ENCODE data around the gene SEMA6B. TPM values are rescaled to one million over a fixed set of nuclear protein-coding genes. Genes with fewer than 3 reads are reported as not detected.

Gene SEMA6B
- total and polyA plus RNA-seq, 12 donors, result 3.1 to 59.2 (median 27.2) TPM

DNA sequence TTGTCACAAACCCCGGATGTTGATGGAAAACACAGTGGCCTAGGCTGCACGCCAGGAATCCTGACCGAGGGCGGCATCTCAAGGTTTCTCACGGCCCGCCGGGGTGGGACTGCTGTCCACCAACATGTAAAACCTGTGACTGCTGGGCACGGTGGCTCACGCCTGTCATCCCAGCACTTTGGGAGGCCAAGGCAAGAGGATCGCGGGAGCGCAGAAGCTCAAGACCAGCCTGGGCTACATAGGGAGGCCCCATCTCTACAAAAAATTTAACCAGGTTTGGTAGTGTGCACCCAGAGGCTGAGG, 52.4 kb downstream of the SEMA6B start:
- intact Hi-C loops (cut with DNase I), result no loop called here
- WGBS, 4 donors, result 49 to 56% (median 51%) methylated on average over 5 to 12 of the region's 12 CpGs

DNA sequence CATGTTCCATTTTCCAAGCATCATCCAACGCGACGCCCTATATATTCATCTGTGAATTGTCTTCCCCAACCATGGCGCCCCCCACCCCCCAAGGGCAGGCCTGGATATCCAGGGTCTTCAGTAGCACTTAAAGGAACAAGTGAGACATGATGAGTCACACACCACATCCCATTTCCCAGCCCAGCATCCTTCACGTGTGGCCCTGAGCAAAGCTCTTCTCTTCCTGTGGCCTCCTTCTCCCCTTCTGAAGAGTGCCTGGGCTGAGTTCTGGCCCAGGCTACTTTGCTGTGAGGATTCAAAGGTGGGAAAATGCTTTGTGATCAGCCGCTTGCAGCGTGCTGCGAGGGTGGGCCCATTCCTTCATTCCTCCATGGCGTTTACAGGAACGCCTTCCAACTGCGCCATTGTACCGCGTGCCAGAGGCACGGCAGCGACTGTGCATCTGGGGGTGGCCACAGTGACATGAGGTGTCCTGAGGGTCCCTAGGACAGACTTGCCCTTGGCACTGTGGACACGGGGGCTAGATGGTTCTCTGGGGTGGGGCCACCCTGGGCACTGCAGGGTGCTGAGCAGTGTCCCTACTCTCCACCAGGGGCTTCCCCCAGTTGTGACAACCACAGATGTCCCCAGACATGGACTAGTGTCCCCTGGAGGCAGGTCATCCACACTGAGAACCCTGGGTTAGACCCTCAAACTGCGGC, 52.9 kb downstream of the SEMA6B start:
- H3K27me3 ChIP-seq, result no peaks in the 10 kb centered on the region
- peaks cover 0 to 13% of the 10 kb centered on the region in 2 donors for H3K36me3 ChIP-seq (replicated peaks in 1 of 2)
- H3K4me3 ChIP-seq, result no peak overlapping the region
- H3K27ac ChIP-seq, result no peak overlapping the region
- H3K9me3 ChIP-seq (replicated peaks in 1 of 3), result no peaks in the 10 kb centered on the region
- no peak for DNase-seq
- intact Hi-C loops (cut with DNase I), result no loop called here
- TF ChIP-seq, protein P1, sequence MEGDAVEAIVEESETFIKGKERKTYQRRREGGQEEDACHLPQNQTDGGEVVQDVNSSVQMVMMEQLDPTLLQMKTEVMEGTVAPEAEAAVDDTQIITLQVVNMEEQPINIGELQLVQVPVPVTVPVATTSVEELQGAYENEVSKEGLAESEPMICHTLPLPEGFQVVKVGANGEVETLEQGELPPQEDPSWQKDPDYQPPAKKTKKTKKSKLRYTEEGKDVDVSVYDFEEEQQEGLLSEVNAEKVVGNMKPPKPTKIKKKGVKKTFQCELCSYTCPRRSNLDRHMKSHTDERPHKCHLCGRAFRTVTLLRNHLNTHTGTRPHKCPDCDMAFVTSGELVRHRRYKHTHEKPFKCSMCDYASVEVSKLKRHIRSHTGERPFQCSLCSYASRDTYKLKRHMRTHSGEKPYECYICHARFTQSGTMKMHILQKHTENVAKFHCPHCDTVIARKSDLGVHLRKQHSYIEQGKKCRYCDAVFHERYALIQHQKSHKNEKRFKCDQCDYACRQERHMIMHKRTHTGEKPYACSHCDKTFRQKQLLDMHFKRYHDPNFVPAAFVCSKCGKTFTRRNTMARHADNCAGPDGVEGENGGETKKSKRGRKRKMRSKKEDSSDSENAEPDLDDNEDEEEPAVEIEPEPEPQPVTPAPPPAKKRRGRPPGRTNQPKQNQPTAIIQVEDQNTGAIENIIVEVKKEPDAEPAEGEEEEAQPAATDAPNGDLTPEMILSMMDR (IDR thresholded peaks at IDR 0.05), result no peak
- TF ChIP-seq POLR2A (IDR thresholded peaks at IDR 0.05), result no peak
- peaks cover 0 to 8% of the 10 kb centered on the region in 2 donors for H3K4me1 ChIP-seq (replicated peaks in 1 of 2)
- 62 to 75% (median 70%) methylated on average over 12 to 17 of the region's 17 CpGs for WGBS, 4 donors

More for the DNA sequence above, 52.4 kb downstream of the SEMA6B start:
- no peak for TF ChIP-seq POLR2A (IDR thresholded peaks at IDR 0.05)
- TF ChIP-seq, protein P1 (IDR thresholded peaks at IDR 0.05), result no peak
- DNase-seq, result peak in 5 of 7 donors; percentile 39 to 61 (median 56)
- H3K27ac ChIP-seq, result no peak overlapping the region
- no peaks in the 10 kb centered on the region for H3K27me3 ChIP-seq
- H3K4me3 ChIP-seq, result no peak overlapping the region
- H3K36me3 ChIP-seq (replicated peaks in 1 of 2), result peaks cover 0 to 8% of the 10 kb centered on the region in 2 donors
- no peaks in the 10 kb centered on the region for H3K9me3 ChIP-seq (replicated peaks in 1 of 3)
- H3K4me1 ChIP-seq (replicated peaks in 1 of 2), result peaks cover 0 to 8% of the 10 kb centered on the region in 2 donors

DNA sequence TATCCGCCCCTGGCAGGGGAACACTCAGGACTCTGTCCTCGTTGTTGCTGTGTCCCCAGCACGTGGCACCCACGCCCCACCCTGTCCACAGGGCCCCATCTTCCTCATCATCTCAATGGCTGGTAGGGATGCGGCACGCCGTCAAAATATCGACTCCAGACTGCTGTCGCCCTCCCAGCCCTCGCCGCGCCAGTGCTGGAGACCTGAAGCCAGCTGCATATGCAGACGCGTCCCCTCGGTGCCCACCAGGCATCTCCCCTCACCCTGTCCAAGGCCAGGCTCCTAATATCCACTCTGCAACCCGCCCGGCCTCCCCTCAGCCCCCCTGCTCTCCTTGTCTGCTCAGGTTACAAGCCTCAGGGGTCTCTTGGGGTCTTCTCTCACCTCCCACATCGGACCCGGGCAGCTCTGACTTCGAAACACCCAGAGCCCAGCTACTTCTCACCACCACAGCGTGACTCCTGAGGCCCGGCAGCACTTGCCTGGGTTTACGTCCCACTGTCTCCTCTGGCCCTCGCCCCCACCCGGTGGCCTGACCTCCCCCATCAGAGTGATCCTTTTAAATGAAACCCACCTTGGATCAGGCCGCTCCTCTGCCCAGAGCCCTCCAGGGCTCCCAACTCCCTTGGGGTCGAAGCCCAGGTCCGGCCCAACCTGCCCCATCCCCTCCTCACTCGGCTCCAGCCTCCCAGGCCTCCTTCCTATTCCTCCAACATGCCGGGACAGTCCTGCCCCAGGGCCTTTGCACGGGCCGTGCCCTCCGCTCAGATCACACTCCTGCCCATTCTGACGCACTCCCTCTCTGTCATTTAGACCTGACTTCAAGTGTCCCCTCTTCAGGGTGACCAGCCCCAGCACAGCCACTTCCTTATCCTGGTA, 53.7 kb downstream of the SEMA6B start:
- H3K4me3 ChIP-seq, result no peak overlapping the region
- no peaks in the 10 kb centered on the region for H3K27me3 ChIP-seq
- H3K27ac ChIP-seq, result no peak overlapping the region
- peaks cover 0 to 8% of the 10 kb centered on the region in 2 donors for H3K4me1 ChIP-seq (replicated peaks in 1 of 2)
- H3K9me3 ChIP-seq (replicated peaks in 1 of 3), result no peaks in the 10 kb centered on the region
- DNase-seq, result no peak
- TF ChIP-seq POLR2A (IDR thresholded peaks at IDR 0.05), result no peak
- TF ChIP-seq, protein P1 (IDR thresholded peaks at IDR 0.05), result no peak
- WGBS, 4 donors, result 94 to 96% (median 95%) methylated on average over 30 to 34 of the region's 34 CpGs
- peaks cover 0 to 21% of the 10 kb centered on the region in 2 donors for H3K36me3 ChIP-seq (replicated peaks in 1 of 2)
- intact Hi-C loops (cut with DNase I), result no loop called here

DNA sequence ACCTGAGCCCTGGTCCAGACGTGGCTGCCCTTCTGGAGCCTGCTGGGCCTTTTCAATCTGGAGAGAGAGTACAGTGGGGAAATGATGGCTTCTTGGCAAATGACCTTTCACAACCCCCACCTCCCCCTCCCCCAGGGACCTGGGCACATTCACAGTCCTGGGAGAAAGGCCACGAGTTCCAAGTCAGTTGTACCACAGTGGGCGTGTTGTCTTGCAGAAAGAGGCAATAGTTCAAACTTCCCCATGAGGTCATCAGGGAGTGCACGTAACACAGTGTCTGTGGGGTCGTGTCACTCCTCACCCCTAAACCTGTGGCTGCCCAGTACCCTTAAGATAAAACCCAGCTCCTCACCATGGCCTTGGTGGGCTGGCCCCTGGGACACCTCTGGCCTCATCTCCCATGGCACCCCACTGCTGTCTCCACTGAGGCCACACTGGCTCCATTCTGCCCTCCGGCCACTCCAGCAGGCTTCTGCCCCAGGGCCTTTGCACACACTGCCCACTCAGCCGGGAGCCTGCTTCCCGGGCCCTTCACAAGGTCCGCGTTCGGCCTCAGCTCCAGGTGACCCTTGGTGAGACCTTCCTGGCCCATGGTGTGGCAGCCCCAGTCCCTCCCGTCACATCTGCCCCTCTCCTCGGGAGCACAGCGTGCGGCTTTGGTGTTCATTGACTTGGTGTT, 54.5 kb downstream of the SEMA6B start:
- Histone ChIP-seq H3K36me3 (replicated peaks in 1 of 2) (peaks cover 0 to 25% of the 10 kb centered on the region in 2 donors), H3K27ac (no peak overlapping the region), H3K9me3 (replicated peaks in 1 of 3) (no peaks in the 10 kb centered on the region), H3K27me3 (no peaks in the 10 kb centered on the region), H3K4me3 (no peak overlapping the region), H3K4me1 (replicated peaks in 1 of 2) (peaks cover 0 to 8% of the 10 kb centered on the region in 2 donors)
- intact Hi-C loops (cut with DNase I), result no loop called here
- no peak for DNase-seq
- WGBS, 4 donors, result 74 to 87% (median 76%) methylated on average over 9 to 15 of the region's 15 CpGs
- TF ChIP-seq POLR2A (IDR thresholded peaks at IDR 0.05), result no peak
- TF ChIP-seq, protein P1 (IDR thresholded peaks at IDR 0.05), result no peak
